Right lung (tissue), 5 donors: ENCODE data around the gene COX6A1. TPM values are rescaled to one million over a fixed set of nuclear protein-coding genes. Genes with fewer than 3 reads are reported as not detected.
A peak's percentile ranks its signal among the peaks of the same experiment; 100 is the strongest.
"Not testable (repeated sequence)": the region's sequence is repeated elsewhere in the genome, so short reads cannot be mapped to it uniquely, and the experiment has no call there.

Experiments
- DNase-seq, 2 donors: peaks; one replicate each; pipeline ENCODE4 v3.0.0-alpha.2; 2013
- polyA plus RNA-seq, 5 donors: library from polyadenylated mRNA; unstranded; fragments of 120-200 nt; gene quantifications; one replicate each; pipeline versions ENCODE4 v1.2.1 to v1.2.3, GENCODE V29; 2013; ENCODE audit warnings: inconsistent platforms in 1 of 5, low replicate concordance in 1 of 5; ENCODE audit not compliant: insufficient read length in 5 of 5, insufficient read depth in 1 of 5

Gene COX6A1
- polyA plus RNA-seq, 5 donors = 209 to 279 (median 221) TPM

- DNase-seq = no peak
Observed at GRCh38 chr12:120462099-120462640, 24.3 kb downstream of the COX6A1 start.

GRCh38 chr12:120463712-120464111 lies 25.8 kb downstream of the COX6A1 start:
- DNase-seq = no peak

- DNase-seq = no peak
Observed at GRCh38 chr12:120465756-120466155, 27.8 kb downstream of the COX6A1 start.

GRCh38 chr12:120466560-120467315 lies 28.8 kb downstream of the COX6A1 start:
- peak in 1 of 2 donors; percentile 13 for DNase-seq

- DNase-seq = no peak
Observed at GRCh38 chr12:120467439-120467838, 29.5 kb downstream of the COX6A1 start.

GRCh38 chr12:120468325-120468820 lies 30.5 kb downstream of the COX6A1 start:
- DNase-seq = peak in 1 of 2 donors; percentile 46

- peak in 1 of 2 donors; percentile 54 for DNase-seq
Observed at GRCh38 chr12:120468821-120469449, 31.0 kb downstream of the COX6A1 start.

GRCh38 chr12:120469450-120470149 lies 31.7 kb downstream of the COX6A1 start, which contains the start of gene SRSF9:
Gene SRSF9 (minus strand): TSS chr12:120469748. CDS start chr12:120469609, 139 bp downstream.
- DNase-seq = peak; percentile 97

- peak in 1 of 2 donors; percentile 10 for DNase-seq
Observed at GRCh38 chr12:120470150-120470784, 32.4 kb downstream of the COX6A1 start.

- no peak for DNase-seq
Observed at GRCh38 chr12:120472521-120472920, 34.6 kb downstream of the COX6A1 start.

GRCh38 chr12:120473807-120474615 lies 36.1 kb downstream of the COX6A1 start:
- DNase-seq = no peak

- DNase-seq = no peak
Observed at GRCh38 chr12:120474616-120474960, 36.7 kb downstream of the COX6A1 start.

- DNase-seq = no peak
Observed at GRCh38 chr12:120475643-120476042, 37.7 kb downstream of the COX6A1 start.

- no peak for DNase-seq
Observed at GRCh38 chr12:120479458-120479857, 41.5 kb downstream of the COX6A1 start.

- DNase-seq = no peak
Observed at GRCh38 chr12:120480211-120480610, 42.3 kb downstream of the COX6A1 start.

GRCh38 chr12:120481022-120481767 lies 43.3 kb downstream of the COX6A1 start:
- DNase-seq = no peak

- DNase-seq = no peak
Observed at GRCh38 chr12:120483621-120484020, 45.7 kb downstream of the COX6A1 start.

GRCh38 chr12:120485961-120486881 lies 48.3 kb downstream of the COX6A1 start:
- no peak for DNase-seq

GRCh38 chr12:120487552-120487951 lies 49.6 kb downstream of the COX6A1 start:
- DNase-seq = not testable (repeated sequence)
